ENCODE data around the gene MYCN. TPM values are rescaled to one million over a fixed set of nuclear protein-coding genes. Genes with fewer than 3 reads are reported as not detected.

MYCN gene
- total and polyA plus RNA-seq, 2 of the 8 experiments (the other 6 are each of a cell fraction or from before 2014, with no cell fraction given): 87.8 to 137 TPM

DNA sequence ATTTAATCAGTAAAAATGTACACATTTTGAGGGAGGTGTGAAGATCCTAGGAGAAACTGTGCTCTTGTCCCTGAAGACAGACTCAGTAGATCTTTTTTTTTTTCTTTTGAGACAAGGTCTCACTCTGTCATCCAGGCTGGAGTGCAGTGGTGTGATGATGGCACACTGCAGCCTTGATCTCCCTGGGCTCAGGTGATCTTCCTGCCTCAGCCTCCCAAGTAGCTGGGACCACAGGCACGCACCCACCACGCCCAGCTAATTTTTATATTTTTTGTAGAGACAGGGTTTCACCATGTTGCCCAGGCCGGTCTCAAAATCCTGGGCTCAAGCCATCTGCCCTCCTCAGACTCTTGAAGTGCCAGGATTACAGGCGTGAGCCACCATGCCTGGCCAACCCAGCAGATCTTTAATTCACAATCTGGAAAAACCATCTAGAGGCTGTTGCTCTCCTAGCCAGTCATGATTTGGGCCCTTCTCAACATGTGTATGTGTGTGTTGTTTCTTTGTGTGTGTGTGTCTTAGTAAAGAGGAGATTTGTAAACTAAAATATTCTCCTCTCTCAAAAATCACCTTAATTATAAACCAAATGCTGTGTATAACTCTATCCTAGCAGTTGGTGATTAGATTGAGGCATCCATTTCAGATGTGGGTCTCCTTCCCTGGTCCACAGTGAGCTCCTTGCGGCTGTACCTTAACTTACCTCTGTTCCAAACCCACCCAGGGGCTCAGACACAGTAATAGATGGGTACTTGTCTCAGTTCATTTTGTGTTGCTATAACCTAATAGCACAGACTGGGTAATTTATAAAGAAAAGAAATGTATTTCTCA is 3.9 kb upstream of the MYCN start:
- DNase-seq (ENCODE audit: low read depth in 1 of 2, low spot score in 2 of 2) (no peak), FAIRE-seq (no peak)
- H2BK5ac ChIP-seq (ENCODE audit: low read depth, low read length): peak overlapping the region; percentile 83; the same call in 1 of the 2 replicates
- H2BK12ac ChIP-seq (ENCODE audit: low read depth, low read length): 0 out of 2 replicates have a peak overlapping the region, but pooled peaks have one; percentile 43
- H3K9me3 ChIP-seq (ENCODE audit: insufficient read depth in 2 of 2, low read depth in 1 of 2, low read length in 1 of 2): no peaks in the 10 kb centered on the region
- no peak overlapping the region for H3K4me2 ChIP-seq (ENCODE audit: insufficient read depth in 1 of 2, low read depth in 2 of 2, low read length in 2 of 2)
- H3K56ac ChIP-seq (replicated peaks; ENCODE audit: insufficient read length, low read depth, low read length): no peak overlapping the region
- no peak overlapping the region for H3K23ac ChIP-seq (ENCODE audit: insufficient read length)
- H3K79me1 ChIP-seq (ENCODE audit: low read depth, low read length): no peaks in the 10 kb centered on the region
- H3K18ac ChIP-seq (ENCODE audit: extremely low read depth, low read length): peak overlapping the region; percentile 89
- peaks cover 6 to 23% (median 14%) of the 10 kb centered on the region in 4 experiments; a peak in 5 of 7 replicates for H3K4me1 ChIP-seq (replicated peaks in 1 of 4; ENCODE audit: control insufficient read depth in 3 of 4, insufficient read depth in 4 of 4, low read length in 3 of 4)
- no peak overlapping the region for H4K5ac ChIP-seq (ENCODE audit: insufficient read length, low read depth, low read length)
- H3K4me3 ChIP-seq (ENCODE audit: extremely low read depth in 1 of 4, insufficient read depth in 2 of 4, low read depth in 3 of 4, low read length in 4 of 4): no peak overlapping the region
- peaks cover 7% of the 10 kb centered on the region; the same call in 1 of the 2 replicates for H3K23me2 ChIP-seq (ENCODE audit: low read depth, low read length)
- 90% methylated on average over 5 of the region's 5 CpGs; no CpG with 5 or more reads in 1 of the 2 experiments for WGBS, 2 experiments (ENCODE audit: extremely low coverage in 1 of 2, insufficient coverage in 1 of 2, insufficient read length in 1 of 2, insufficient replicate concordance in 2 of 2, low coverage in 1 of 2, low lambda C conversion rate in 2 of 2, missing lambda C conversion rate in 1 of 2)
- ChIA-PET POLR2A (ENCODE audit: partially characterized antibody) (interaction anchor here (0.6 kb wide), 1 partner anchor 43 kb away, joined by 3 read pairs; no protein-coding TSS in a partner anchor), CTCF (ENCODE audit: partially characterized antibody) (interaction anchor here (0.6 to 0.8 kb wide), 3 partner anchors 40 to 304 kb away, joined by 3 to 6 read pairs (median 3); no protein-coding TSS in a partner anchor)
- no peaks in the 10 kb centered on the region for H4K20me1 ChIP-seq (replicated peaks in 1 of 2; ENCODE audit: control insufficient read depth in 1 of 2, insufficient read depth in 2 of 2, low read length in 2 of 2)
- H3K27ac ChIP-seq (ENCODE audit: low read depth, low read length): no peak overlapping the region
- H2AK5ac ChIP-seq (ENCODE audit: low read depth, low read length): 0 out of 2 replicates have a peak overlapping the region, but pooled peaks have one; percentile 19
- TF ChIP-seq CHD1 (IDR thresholded peaks at IDR 0.05; ENCODE audit: low read depth, low read length) (no peak), KDM4A (IDR thresholded peaks at IDR 0.05; ENCODE audit: low read depth, low read length, severe bottlenecking) (no peak), NRF1 (IDR thresholded peaks at IDR 0.05; ENCODE audit: low read depth, low read length) (no peak), POLR2A (IDR thresholded peaks at IDR 0.05; ENCODE audit: control extremely low read depth in 1 of 2, low read depth in 2 of 2, low read length in 2 of 2) (no peak), ASH2L (IDR thresholded peaks at IDR 0.05; ENCODE audit: low read length) (no peak), HDAC2 (IDR thresholded peaks at IDR 0.05; ENCODE audit: borderline replicate concordance in 1 of 2, low read depth in 2 of 2, low read length in 2 of 2) (no peak), KDM1A (IDR thresholded peaks at IDR 0.05; ENCODE audit: borderline replicate concordance, low read length) (no peak), TCF12 (IDR thresholded peaks at IDR 0.05; ENCODE audit: low read depth, low read length) (no peak), RXRA (IDR thresholded peaks at IDR 0.05; ENCODE audit: insufficient read depth, low read depth, low read length) (no peak)
- TF ChIP-seq, protein P1, sequence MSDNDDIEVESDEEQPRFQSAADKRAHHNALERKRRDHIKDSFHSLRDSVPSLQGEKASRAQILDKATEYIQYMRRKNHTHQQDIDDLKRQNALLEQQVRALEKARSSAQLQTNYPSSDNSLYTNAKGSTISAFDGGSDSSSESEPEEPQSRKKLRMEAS (IDR thresholded peaks at IDR 0.05): no peak
- peaks cover 5 to 12% of the 10 kb centered on the region in 2 experiments for H3K79me2 ChIP-seq (ENCODE audit: control insufficient read depth in 1 of 2, insufficient read depth in 2 of 2, low read length in 2 of 2)
- H3K14ac ChIP-seq (ENCODE audit: insufficient read length): no peak overlapping the region
- H4K91ac ChIP-seq (replicated peaks; ENCODE audit: insufficient read length, low read length): peak overlapping the region; percentile 86
- peak overlapping the region; percentile 71 for H3K4ac ChIP-seq (replicated peaks; ENCODE audit: insufficient read length, low read depth, low read length)
- peak overlapping the region; percentile 63 for H2BK120ac ChIP-seq (replicated peaks; ENCODE audit: low read depth, low read length)
- no peak overlapping the region for H4K8ac ChIP-seq (ENCODE audit: extremely low read depth, insufficient read depth, low read length)
- no peaks in the 10 kb centered on the region for H3K27me3 ChIP-seq (replicated peaks in 1 of 4; ENCODE audit: control insufficient read depth in 3 of 4, extremely low read depth in 1 of 4, insufficient read depth in 3 of 4, low read length in 3 of 4)
- no peak overlapping the region for H2AFZ ChIP-seq (ENCODE audit: low read length)
- H3K9ac ChIP-seq (replicated peaks in 1 of 4; ENCODE audit: extremely low read depth in 1 of 4, low read depth in 3 of 4, low read length in 3 of 4): no peak overlapping the region
- no peaks in the 10 kb centered on the region for H3K36me3 ChIP-seq (ENCODE audit: control insufficient read depth in 2 of 4, insufficient read depth in 4 of 4, low read length in 3 of 4)
- H2BK15ac ChIP-seq (ENCODE audit: low read length): 0 out of 2 replicates have a peak overlapping the region, but pooled peaks have one; percentile 61
- peak overlapping the region; percentile 97; the same call in 1 of the 2 replicates for H2BK20ac ChIP-seq (ENCODE audit: low read length)
